NCI-H345 treated with DMSO at 0.1 percent for 48 hours (cell line): ENCODE results near the gene TAS1R1.
"Not testable (repeated sequence)": the region's sequence is repeated elsewhere in the genome, so short reads cannot be mapped to it uniquely, and the experiment has no call there.

Source experiments
- DNase-seq: peaks from one replicate; lab custom pipeline; 2025; ENCODE audit not compliant: unreplicated experiment; lab: John Stamatoyannopoulos, UW

Gene TAS1R1

GRCh38 chr1:6588128-6588892 lies 33.2 kb downstream of the TAS1R1 start:
- DNase-seq = no peak

DNA sequence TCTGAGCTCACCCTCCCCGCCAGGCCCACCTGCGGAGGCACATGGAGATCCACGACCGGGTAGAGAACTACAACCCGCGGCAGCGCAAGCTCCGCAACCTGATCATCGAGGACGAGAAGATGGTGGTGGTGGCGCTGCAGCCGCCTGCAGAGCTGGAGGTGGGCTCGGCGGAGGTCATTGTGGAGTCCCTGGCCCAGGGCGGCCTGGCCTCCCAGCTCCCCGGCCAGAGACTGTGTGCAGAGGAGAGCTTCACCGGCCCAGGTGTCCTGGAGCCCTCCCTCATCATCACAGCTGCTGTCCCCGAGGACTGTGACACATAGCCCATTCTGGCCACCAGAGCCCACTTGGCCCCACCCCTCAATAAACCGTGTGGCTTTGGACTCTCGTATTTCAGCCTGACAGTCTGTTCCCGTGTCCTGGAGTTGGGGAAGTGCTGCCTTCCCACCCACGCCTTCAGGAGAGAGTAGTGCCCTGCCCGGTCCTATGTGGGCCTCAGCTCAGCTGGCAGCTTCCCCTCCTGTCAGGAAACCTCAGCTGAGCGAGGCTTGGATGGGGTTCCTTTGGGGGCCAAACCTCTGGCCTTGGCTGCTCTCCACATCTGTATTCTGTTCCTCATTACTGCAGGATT lies 33.9 kb downstream of the TAS1R1 start:
- DNase-seq = no peak

GRCh38 chr1:6590046-6590445 lies 34.9 kb downstream of the TAS1R1 start:
- DNase-seq = no peak

- DNase-seq = no peak
These were observed 36.1 kb downstream of the TAS1R1 start for GRCh38 chr1:6591222-6591621.

DNA sequence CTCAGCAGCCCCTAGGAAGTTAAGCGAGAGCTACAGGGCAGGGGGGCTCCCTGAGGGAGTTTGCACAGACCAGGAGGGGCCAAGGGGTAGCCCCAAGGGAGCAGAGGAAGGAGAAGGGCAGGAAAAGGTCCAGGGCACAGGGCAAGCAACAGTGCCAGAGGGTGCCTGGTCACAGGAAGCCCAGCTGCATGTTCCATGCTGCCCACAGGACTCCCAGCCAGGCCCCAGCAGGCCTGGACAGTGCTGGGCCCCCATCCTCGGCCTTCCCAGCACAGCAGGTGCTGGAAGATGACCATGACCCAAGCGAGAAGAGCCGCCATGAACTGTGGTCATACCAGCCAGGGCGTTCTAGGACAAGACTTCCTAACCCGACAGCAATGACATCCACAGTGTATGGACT lies 36.5 kb downstream of the TAS1R1 start:
- DNase-seq = no peak

GRCh38 chr1:6592441-6592840 lies 37.3 kb downstream of the TAS1R1 start:
- no peak for DNase-seq

DNA sequence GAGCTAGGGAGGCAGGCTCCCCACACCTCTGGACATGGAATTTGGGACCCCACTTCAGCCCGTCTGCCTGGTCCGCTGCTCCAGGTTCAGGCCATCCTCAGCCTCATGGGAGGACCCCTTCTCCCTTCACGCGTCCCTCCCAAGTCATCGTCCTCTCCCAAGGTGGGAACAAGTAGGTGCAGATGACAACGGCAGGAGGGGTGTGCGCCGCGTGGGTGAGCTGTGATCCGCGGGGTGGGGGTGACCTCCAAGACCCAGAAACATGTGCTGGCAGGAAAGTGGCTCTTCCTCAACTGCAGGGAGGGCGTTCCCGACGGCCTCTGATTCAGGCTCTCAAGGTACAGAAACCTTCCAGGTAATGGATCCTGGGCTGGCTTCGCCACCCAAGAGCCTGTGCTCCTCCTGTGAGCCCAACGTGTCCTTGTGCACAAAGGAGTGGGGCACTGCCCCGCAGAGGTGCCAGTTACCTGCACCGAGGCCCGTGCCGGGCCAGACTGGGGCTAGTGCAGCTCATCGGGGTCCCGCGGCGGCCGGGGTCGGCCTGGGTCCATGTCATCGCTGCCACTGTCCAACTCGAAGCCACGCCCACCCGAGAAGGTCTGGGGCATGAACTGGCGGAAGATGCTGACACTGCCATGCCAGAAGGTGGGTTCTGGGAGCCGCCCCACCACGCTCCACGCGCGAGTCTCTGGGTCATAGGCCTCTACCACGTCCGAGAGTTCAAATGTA lies 37.9 kb downstream of the TAS1R1 start:
- no peak for DNase-seq

DNA sequence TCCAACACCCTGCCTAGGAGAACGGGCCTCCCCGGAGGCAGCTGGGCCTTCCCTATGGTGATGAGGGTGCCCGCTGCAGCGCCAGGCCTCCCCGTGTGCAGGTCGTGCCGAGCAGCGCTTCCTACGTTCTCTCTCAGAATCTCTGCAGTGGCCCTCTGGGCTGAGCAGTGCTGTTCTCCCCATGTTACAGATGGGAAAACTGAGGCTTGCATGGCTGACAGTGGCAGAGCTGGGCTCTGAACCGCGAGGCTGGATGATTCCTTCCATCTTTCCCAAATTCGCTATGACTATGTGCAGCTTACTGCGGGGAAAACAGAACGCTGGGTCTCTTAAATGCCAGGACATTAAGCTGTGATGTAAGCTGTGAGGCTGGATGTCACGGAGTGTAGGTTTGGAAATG lies 38.7 kb downstream of the TAS1R1 start:
- DNase-seq = no peak

DNA sequence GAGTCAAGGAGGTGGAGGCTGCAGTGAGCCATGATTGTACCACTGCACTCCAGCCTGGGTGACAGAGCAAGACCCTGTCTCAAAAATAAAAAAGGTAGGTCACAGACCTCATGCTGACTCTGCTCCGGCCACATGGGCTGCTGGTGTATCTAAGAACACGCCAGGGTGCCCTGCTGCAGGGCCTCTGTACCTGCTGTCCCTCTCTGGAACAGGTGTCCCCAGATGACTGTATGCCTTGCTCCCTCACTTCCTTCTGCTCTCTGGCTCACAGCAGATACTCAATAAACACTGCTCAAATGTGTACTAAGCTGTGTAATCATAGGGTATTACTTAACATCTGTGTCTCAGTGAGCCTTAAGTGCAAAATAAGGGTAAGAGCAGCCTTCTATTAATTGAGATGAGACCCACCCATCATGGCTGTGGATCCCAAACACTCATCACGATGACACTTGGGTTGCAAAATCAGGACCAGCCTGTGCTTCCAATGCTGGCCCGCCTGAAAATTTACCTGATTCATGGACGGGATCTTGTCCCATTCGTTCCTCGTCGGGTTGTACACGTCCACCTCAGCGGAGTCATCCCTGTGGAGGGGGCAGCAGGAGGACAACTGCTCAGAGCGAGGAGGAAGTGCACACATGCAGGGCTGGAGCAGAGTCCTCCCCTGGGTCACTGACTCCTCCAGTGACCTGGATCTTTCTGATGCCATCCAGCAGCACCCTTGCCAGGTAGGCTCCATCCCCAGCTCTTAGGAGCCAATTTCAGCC lies 40.1 kb downstream of the TAS1R1 start:
- no peak for DNase-seq

DNA sequence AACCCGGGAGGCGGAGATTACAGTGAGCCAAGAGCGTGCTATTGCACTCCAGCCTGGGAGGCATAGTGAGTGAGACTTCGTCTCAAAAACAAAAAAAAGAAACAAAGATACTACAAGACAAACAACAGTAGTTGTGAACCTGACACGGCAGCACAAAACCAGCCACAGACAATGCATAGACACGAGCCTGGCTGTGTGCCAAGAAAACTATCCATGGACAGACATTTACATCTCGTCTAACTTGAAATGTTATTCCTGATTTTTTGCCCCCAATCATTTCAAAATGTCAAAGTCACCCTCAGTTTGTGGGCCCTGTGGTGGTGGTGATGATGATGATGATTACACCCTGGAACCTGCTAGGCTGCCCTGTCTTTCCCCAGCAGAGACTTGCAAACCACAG lies 41.2 kb downstream of the TAS1R1 start:
- no peak for DNase-seq

DNA sequence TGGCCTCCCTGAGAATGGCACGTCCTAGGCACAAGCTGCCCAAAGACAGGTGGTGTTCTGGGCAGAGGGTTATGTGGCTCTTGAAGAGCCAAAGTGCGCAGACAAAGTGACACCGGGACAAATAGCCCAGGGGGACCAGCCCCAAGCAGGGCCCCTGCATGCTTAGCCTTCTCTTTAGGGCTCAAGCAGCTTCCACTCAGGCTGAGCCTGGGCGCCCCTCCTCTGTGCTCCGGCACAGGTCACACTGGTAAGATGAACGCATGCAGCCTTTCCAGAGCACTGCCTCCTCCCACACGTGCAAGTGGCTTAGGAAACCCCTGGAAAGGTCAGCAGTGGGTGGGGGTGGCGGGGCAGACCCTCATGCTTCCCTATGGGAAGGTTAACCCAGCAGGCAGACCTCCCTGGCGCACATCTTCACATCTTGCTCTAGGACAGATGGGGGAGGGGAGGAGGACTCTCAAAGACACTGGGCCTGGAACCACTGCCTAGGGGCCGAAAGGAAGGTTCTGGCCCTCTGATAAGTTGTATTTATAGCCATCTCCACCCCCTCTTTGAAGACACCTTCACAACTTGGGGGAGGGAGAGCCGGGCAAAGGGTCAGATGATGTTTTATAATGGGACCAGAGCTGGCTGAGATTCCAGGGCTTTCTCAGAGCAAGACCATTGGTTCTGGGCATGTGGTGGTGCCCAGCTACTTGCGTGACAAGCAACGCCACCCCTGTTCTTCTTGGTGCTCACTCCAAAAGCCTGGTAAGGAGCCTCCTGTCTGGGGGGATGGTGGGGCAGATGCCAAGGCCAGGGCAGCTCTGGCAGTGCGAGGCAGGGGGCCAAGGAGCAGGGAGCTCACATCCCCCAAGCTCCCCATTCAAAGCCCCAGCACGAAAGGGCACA lies 42.0 kb downstream of the TAS1R1 start:
- DNase-seq = no peak

DNA sequence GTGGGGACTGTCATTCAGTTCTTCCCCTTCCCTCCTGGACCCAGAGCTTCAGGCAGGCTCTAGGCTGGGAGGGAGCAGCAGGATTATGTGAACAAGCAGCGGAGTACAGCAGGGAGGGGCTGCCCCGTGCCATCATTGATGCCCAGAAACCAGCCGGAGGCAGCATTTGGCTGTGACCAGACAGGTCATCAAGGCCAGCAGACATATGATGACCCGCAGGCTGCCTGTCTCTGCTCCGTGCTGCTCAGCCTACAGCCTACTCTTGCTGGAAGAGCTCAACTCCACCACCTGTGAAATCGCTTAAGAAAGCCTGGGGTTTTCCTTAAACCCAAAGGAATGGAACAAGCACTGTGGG lies 42.6 kb downstream of the TAS1R1 start:
- DNase-seq = no peak

GRCh38 chr1:6599141-6599975 lies 44.3 kb downstream of the TAS1R1 start:
- DNase-seq = no peak

DNA sequence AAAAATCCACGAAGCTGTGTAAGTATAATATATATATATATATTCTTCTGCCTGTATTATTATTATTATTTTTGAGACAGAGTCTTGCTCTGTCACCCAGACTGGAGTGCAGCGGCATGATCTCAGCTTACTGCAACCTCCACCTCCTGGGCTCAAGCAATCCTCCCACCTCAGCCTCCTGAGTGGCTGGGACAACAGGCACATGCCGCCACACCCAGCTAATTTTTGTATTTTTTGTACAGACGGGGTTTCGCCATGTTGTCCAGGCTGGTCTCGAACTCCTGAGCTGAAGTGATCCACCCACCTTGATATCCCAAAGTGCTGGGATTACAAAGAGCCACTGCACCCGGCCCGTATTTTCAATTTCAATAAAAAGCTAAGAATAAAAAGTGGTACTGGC lies 44.9 kb downstream of the TAS1R1 start:
- not testable (repeated sequence) for DNase-seq

GRCh38 chr1:6600410-6601048 lies 45.4 kb downstream of the TAS1R1 start:
- DNase-seq = no peak

- no peak for DNase-seq
These were observed 46.2 kb downstream of the TAS1R1 start for GRCh38 chr1:6601049-6601922.

DNA sequence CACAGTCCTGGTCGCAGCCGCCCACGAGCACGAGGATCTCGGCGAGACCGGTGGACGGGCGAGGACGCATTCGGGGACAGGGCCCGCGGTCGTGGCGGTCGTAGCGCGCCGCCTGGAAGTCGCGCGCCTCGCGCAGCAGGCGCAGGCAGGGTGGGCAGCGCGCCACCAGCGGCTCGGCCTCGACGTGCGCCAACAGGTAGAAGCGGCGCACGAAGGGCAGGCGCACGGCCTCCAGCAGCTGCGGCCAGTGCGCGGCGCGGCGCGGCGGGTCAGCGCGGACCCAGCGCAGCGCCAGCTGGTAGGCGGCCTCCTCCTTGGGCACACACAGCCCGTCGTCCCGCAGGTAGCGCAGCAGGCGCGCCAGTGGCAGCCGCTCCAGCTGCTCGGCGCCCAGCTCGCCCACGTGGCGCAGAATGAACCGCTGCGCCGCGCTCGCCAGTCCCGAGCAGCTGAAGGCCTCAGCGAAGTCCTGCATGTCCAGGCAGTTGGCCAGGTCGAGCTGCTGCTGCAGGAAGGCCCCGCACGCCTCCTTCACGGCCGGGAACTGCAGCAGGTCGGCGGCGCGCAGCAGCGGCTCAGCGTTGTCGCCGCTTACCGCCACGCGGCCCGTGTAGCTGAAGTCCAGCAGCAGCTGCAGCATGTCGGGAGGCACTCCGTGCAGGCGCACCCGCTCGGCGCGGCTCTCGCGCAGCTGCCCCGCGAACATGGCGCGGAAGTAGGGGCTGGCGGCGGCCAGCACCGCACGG lies 47.0 kb downstream of the TAS1R1 start:
- no peak for DNase-seq
